ENCODE measurements around the gene SERPINA12.

Gene SERPINA12

GRCh38 chr14:94471045-94471444, 38.2 kb downstream of the SERPINA12 start:
- no peak overlapping the region for H3K4me3 ChIP-seq (replicated peaks; ENCODE audit: insufficient read depth, low read length)

GRCh38 chr14:94470311-94470710, 39.0 kb downstream of the SERPINA12 start:
- H3K27ac ChIP-seq (replicated peaks): no peak overlapping the region
- no peaks in the 10 kb centered on the region for H3K27me3 ChIP-seq (ENCODE audit: insufficient read depth, poor library complexity, severe bottlenecking)
- TF ChIP-seq REST (IDR thresholded peaks at IDR 0.05; ENCODE audit: insufficient replicate concordance, low read depth) (no peak), SPI1 (IDR thresholded peaks at IDR 0.05; ENCODE audit: borderline replicate concordance, low read depth) (no peak), CTCF (IDR thresholded peaks at IDR 0.05; ENCODE audit: insufficient read depth, low read length) (no peak), POLR2AphosphoS5 (IDR thresholded peaks at IDR 0.05; ENCODE audit: low read depth) (no peak), GABPA (IDR thresholded peaks at IDR 0.05; ENCODE audit: low read depth) (no peak)
- H3K4me3 ChIP-seq (replicated peaks; ENCODE audit: insufficient read depth, low read length): no peak overlapping the region
- no peak for DNase-seq (ENCODE audit: low read depth in 1 of 2, low spot score in 1 of 2)

More at GRCh38 chr14:94471045-94471444, 38.2 kb downstream of the SERPINA12 start:
- Histone ChIP-seq H3K27ac (replicated peaks) (no peak overlapping the region), H3K27me3 (ENCODE audit: insufficient read depth, poor library complexity, severe bottlenecking) (no peaks in the 10 kb centered on the region)
- DNase-seq (ENCODE audit: low read depth in 1 of 2, low spot score in 1 of 2): no peak
- TF ChIP-seq SPI1 (IDR thresholded peaks at IDR 0.05; ENCODE audit: borderline replicate concordance, low read depth): no peak
- TF ChIP-seq GABPA (IDR thresholded peaks at IDR 0.05; ENCODE audit: low read depth): no peak
- no peak for TF ChIP-seq CTCF (IDR thresholded peaks at IDR 0.05; ENCODE audit: insufficient read depth, low read length)
- no peak for TF ChIP-seq REST (IDR thresholded peaks at IDR 0.05; ENCODE audit: insufficient replicate concordance, low read depth)
- TF ChIP-seq POLR2AphosphoS5 (IDR thresholded peaks at IDR 0.05; ENCODE audit: low read depth): no peak

GRCh38 chr14:94469261-94469660, 40.0 kb downstream of the SERPINA12 start:
- Histone ChIP-seq H3K27ac (replicated peaks) (no peak overlapping the region), H3K4me3 (replicated peaks; ENCODE audit: insufficient read depth, low read length) (no peak overlapping the region), H3K27me3 (ENCODE audit: insufficient read depth, poor library complexity, severe bottlenecking) (no peaks in the 10 kb centered on the region)
- DNase-seq (ENCODE audit: low read depth in 1 of 2, low spot score in 1 of 2): no peak
- TF ChIP-seq GABPA (IDR thresholded peaks at IDR 0.05; ENCODE audit: low read depth): no peak
- TF ChIP-seq SPI1 (IDR thresholded peaks at IDR 0.05; ENCODE audit: borderline replicate concordance, low read depth): no peak
- no peak for TF ChIP-seq REST (IDR thresholded peaks at IDR 0.05; ENCODE audit: insufficient replicate concordance, low read depth)
- no peak for TF ChIP-seq POLR2AphosphoS5 (IDR thresholded peaks at IDR 0.05; ENCODE audit: low read depth)
- TF ChIP-seq CTCF (IDR thresholded peaks at IDR 0.05; ENCODE audit: insufficient read depth, low read length): no peak

All from HL-60 (cell line).